ENCODE measurements around the gene CDC42EP5. TPM values are rescaled to one million over a fixed set of nuclear protein-coding genes. Genes with fewer than 3 reads are reported as not detected.

Gene CDC42EP5
- total and polyA plus RNA-seq, 3 donors from 2014 or later, result 7.8 to 11.9 (median 10.2) TPM

- no peaks in the 10 kb centered on the region for H3K9me3 ChIP-seq
- intact Hi-C loops (cut with DNase I; ENCODE audit: low total_unique reads), result no loop called here
- H3K27ac ChIP-seq, result peak overlapping the region; percentile 61 to 69
- H3K36me3 ChIP-seq (ENCODE audit: low read depth, missing control alignments), result no peaks in the 10 kb centered on the region
- H3K4me3 ChIP-seq, result no peak overlapping the region
- 37 to 52% methylated on average over 5 to 8 of the region's 10 CpGs for WGBS, 2 donors
- peaks cover 25% of the 10 kb centered on the region for H3K4me1 ChIP-seq
- DNase-seq, result no peak
- no peaks in the 10 kb centered on the region for H3K27me3 ChIP-seq
- no peak for TF ChIP-seq POLR2A (IDR thresholded peaks at IDR 0.05)
- no peak for TF ChIP-seq CTCF (IDR thresholded peaks at IDR 0.05)
Observed at GRCh38 chr19:54420068-54420382, 53.1 kb downstream of the CDC42EP5 start.

- Histone ChIP-seq H3K4me1 (peaks cover 25% of the 10 kb centered on the region), H3K27me3 (no peaks in the 10 kb centered on the region), H3K27ac (peak overlapping the region; percentile 61 to 69), H3K4me3 (no peak overlapping the region), H3K9me3 (no peaks in the 10 kb centered on the region), H3K36me3 (ENCODE audit: low read depth, missing control alignments) (no peaks in the 10 kb centered on the region)
- 77 to 89% methylated on average over 7 to 26 of the region's 26 CpGs for WGBS, 2 donors
- intact Hi-C loops (cut with DNase I; ENCODE audit: low total_unique reads), result no loop called here
- no peak for DNase-seq
- no peak for TF ChIP-seq POLR2A (IDR thresholded peaks at IDR 0.05)
- TF ChIP-seq CTCF (IDR thresholded peaks at IDR 0.05), result no peak
Observed at GRCh38 chr19:54418930-54419800, 53.9 kb downstream of the CDC42EP5 start.

- H3K36me3 ChIP-seq (ENCODE audit: low read depth, missing control alignments), result no peaks in the 10 kb centered on the region
- H3K9me3 ChIP-seq, result no peaks in the 10 kb centered on the region
- no peaks in the 10 kb centered on the region for H3K27me3 ChIP-seq
- peak overlapping the region; percentile 61 to 69 for H3K27ac ChIP-seq
- intact Hi-C loops (cut with DNase I; ENCODE audit: low total_unique reads), result no loop called here
- TF ChIP-seq POLR2A (IDR thresholded peaks at IDR 0.05) (no peak), CTCF (IDR thresholded peaks at IDR 0.05) (no peak)
- DNase-seq, result peak; percentile 62
- peaks cover 25% of the 10 kb centered on the region for H3K4me1 ChIP-seq
- WGBS, 2 donors, result 21 to 37% methylated on average over 21 to 25 of the region's 25 CpGs
- no peak overlapping the region for H3K4me3 ChIP-seq
Observed at GRCh38 chr19:54418030-54418929, 54.8 kb downstream of the CDC42EP5 start.

GRCh38 chr19:54416695-54417491 is 56.2 kb downstream of the CDC42EP5 start:
- TF ChIP-seq CTCF (IDR thresholded peaks at IDR 0.05) (no peak), POLR2A (IDR thresholded peaks at IDR 0.05) (no peak)
- H3K36me3 ChIP-seq (ENCODE audit: low read depth, missing control alignments), result no peaks in the 10 kb centered on the region
- H3K4me1 ChIP-seq, result peaks cover 25% of the 10 kb centered on the region
- H3K4me3 ChIP-seq, result peak overlapping the region; percentile 49 to 70
- no peaks in the 10 kb centered on the region for H3K9me3 ChIP-seq
- peak overlapping the region; percentile 66 to 69 for H3K27ac ChIP-seq
- no peaks in the 10 kb centered on the region for H3K27me3 ChIP-seq
- WGBS, 2 donors, result 29 to 40% methylated on average over 23 to 40 of the region's 44 CpGs
- intact Hi-C loops (cut with DNase I; ENCODE audit: low total_unique reads), result no loop called here
- DNase-seq, result no peak
